ENCODE results near the gene CHCHD6. TPM values are rescaled to one million over a fixed set of nuclear protein-coding genes. Genes with fewer than 3 reads are reported as not detected.

CHCHD6 gene
- total RNA-seq, 1 experiment from 2014 or later: 36.3 TPM

DNA sequence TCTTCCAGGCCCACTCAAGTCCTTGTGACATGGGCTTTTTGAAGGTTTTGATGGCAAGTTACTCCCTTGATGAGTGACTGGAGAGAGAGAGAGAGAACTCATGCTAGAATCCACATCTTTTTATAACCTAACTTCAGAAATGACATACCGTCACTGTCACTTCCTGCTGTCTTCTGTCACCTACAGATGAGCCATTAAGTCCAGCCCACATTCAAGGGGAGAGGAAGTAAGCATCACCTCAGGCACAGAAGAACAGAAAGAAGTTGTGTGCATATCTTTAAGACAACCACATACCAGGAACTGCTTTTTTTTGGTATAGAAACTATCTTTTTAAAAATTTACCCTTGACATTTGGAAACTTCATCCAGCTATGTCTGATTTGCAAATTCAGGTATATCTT is 32.5 kb upstream of the CHCHD6 start:
- no peak overlapping the region for H3K27ac ChIP-seq (ENCODE audit: low read depth, low read length)
- peak overlapping the region; percentile 3 for H2AFZ ChIP-seq (ENCODE audit: low read depth, low read length, poor library complexity, severe bottlenecking)
- CTCF ChIA-PET: interaction anchor here (0.8 kb wide), 1 partner anchor 8 kb away, joined by 3 read pairs; no protein-coding TSS in a partner anchor
- no peak overlapping the region for H3K4me3 ChIP-seq (replicated peaks in 1 of 2; ENCODE audit: low read depth in 1 of 2, low read length in 2 of 2)
- no peak for ATAC-seq
- TF ChIP-seq ZFX (IDR thresholded peaks at IDR 0.05): no peak
- no peak for TF ChIP-seq ZBTB33 (IDR thresholded peaks at IDR 0.05; ENCODE audit: extremely low read depth, insufficient replicate concordance, low read length)
- no peak for TF ChIP-seq CTCF (IDR thresholded peaks at IDR 0.05 in 2 of 3, conservative IDR thresholded peaks at IDR 0.05 in 1 of 3; ENCODE audit: borderline replicate concordance in 1 of 3, insufficient read depth in 1 of 3, low read depth in 2 of 3, low read length in 2 of 3)
- TF ChIP-seq SRF (IDR thresholded peaks at IDR 0.05; ENCODE audit: low read depth): no peak
- no peak for TF ChIP-seq EGR1 (IDR thresholded peaks at IDR 0.05; ENCODE audit: low read depth)
- TF ChIP-seq, protein P1, sequence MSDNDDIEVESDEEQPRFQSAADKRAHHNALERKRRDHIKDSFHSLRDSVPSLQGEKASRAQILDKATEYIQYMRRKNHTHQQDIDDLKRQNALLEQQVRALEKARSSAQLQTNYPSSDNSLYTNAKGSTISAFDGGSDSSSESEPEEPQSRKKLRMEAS (IDR thresholded peaks at IDR 0.05): no peak
- no peak for TF ChIP-seq YY1 (IDR thresholded peaks at IDR 0.05; ENCODE audit: extremely low read depth, insufficient replicate concordance, low read depth, low read length)
- TF ChIP-seq EZH2 (IDR thresholded peaks at IDR 0.05): no peak
- TF ChIP-seq, protein P2, sequence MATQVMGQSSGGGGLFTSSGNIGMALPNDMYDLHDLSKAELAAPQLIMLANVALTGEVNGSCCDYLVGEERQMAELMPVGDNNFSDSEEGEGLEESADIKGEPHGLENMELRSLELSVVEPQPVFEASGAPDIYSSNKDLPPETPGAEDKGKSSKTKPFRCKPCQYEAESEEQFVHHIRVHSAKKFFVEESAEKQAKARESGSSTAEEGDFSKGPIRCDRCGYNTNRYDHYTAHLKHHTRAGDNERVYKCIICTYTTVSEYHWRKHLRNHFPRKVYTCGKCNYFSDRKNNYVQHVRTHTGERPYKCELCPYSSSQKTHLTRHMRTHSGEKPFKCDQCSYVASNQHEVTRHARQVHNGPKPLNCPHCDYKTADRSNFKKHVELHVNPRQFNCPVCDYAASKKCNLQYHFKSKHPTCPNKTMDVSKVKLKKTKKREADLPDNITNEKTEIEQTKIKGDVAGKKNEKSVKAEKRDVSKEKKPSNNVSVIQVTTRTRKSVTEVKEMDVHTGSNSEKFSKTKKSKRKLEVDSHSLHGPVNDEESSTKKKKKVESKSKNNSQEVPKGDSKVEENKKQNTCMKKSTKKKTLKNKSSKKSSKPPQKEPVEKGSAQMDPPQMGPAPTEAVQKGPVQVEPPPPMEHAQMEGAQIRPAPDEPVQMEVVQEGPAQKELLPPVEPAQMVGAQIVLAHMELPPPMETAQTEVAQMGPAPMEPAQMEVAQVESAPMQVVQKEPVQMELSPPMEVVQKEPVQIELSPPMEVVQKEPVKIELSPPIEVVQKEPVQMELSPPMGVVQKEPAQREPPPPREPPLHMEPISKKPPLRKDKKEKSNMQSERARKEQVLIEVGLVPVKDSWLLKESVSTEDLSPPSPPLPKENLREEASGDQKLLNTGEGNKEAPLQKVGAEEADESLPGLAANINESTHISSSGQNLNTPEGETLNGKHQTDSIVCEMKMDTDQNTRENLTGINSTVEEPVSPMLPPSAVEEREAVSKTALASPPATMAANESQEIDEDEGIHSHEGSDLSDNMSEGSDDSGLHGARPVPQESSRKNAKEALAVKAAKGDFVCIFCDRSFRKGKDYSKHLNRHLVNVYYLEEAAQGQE (IDR thresholded peaks at IDR 0.05; ENCODE audit: low read depth): no peak
- TF ChIP-seq FOSL1 (IDR thresholded peaks at IDR 0.05; ENCODE audit: low read depth): no peak
- TF ChIP-seq POLR2AphosphoS5 (IDR thresholded peaks at IDR 0.05; ENCODE audit: low read depth, low read length): no peak
- no peak for TF ChIP-seq JUND (IDR thresholded peaks at IDR 0.05)
- no peak for TF ChIP-seq SIN3A (IDR thresholded peaks at IDR 0.05; ENCODE audit: low read depth)
- TF ChIP-seq CEBPB (IDR thresholded peaks at IDR 0.05; ENCODE audit: low read depth): no peak
- TF ChIP-seq EZH2phosphoT487 (IDR thresholded peaks at IDR 0.05; ENCODE audit: borderline replicate concordance): no peak
- no peak for TF ChIP-seq ZNF274 (IDR thresholded peaks at IDR 0.05; ENCODE audit: low read depth, low read length)
- no peak for TF ChIP-seq SP1 (IDR thresholded peaks at IDR 0.05; ENCODE audit: low read depth)
- TF ChIP-seq ATF3 (IDR thresholded peaks at IDR 0.05): no peak
- intact Hi-C loops (cut with micrococcal nuclease): no loop called here
- POLR2A ChIA-PET: no interaction called here
- BruUV-seq (replicated peaks): no TSS peak
- H3K79me2 ChIP-seq (ENCODE audit: insufficient read depth, low read length): no peaks in the 10 kb centered on the region
- H3K27me3 ChIP-seq (ENCODE audit: insufficient read depth, low read length): no peaks in the 10 kb centered on the region
- DNase-seq (ENCODE audit: low read depth, low spot score): no peak
- no peaks in the 10 kb centered on the region for H4K20me1 ChIP-seq (ENCODE audit: insufficient read depth)
- H3K9me2 ChIP-seq (ENCODE audit: insufficient read depth): no peaks in the 10 kb centered on the region
- H3K9ac ChIP-seq (ENCODE audit: low read length): no peak overlapping the region
- no peaks in the 10 kb centered on the region; a peak in 1 of 4 replicates for H3K9me3 ChIP-seq (ENCODE audit: control insufficient read depth in 1 of 2, insufficient read depth in 1 of 2, low read depth in 1 of 2, low read length in 2 of 2)
- RAD21 ChIA-PET (ENCODE audit: low non-redundant PET in 1 of 2, low total read pairs in 2 of 2, uncharacterized antibody in 2 of 2, unreplicated experiment in 2 of 2): no interaction called here
- H3K36me3 ChIP-seq (ENCODE audit: control insufficient read depth in 1 of 2, insufficient read depth in 2 of 2, low read length in 2 of 2): no peaks in the 10 kb centered on the region
- no peak overlapping the region for H3K4me2 ChIP-seq (ENCODE audit: low read length)
- H3K4me1 ChIP-seq (ENCODE audit: control insufficient read depth in 1 of 2, insufficient read depth in 2 of 2, low read length in 2 of 2): no peaks in the 10 kb centered on the region

All from HCT116 (cell line).